Measurements from ENCODE around the gene MREG. TPM values are rescaled to one million over a fixed set of nuclear protein-coding genes. Genes with fewer than 3 reads are reported as not detected.

Gene MREG
- total and polyA plus RNA-seq, 2 experiments from 2014 or later: 19.4 to 25.3 TPM

GRCh38 chr2:215982465-215982875 lies 30.9 kb downstream of the MREG start (continued):
- TF ChIP-seq REST (IDR thresholded peaks at IDR 0.05; ENCODE audit: unreplicated experiment): no peak
- TF ChIP-seq EZH2phosphoT487 (IDR thresholded peaks at IDR 0.05; ENCODE audit: unreplicated experiment): no peak
- no peak for TF ChIP-seq EZH2 (IDR thresholded peaks at IDR 0.05; ENCODE audit: low read depth, unreplicated experiment)
- TF ChIP-seq STAT1 (IDR thresholded peaks at IDR 0.05; ENCODE audit: unreplicated experiment): no peak
- no peak for TF ChIP-seq ZNF114 (CRISPR knock-in tag; IDR thresholded peaks at IDR 0.05)
- TF ChIP-seq ZNF331 (CRISPR knock-in tag; IDR thresholded peaks at IDR 0.05; ENCODE audit: low read depth): no peak
- TF ChIP-seq NANOG (IDR thresholded peaks at IDR 0.05; ENCODE audit: borderline replicate concordance): no peak

GRCh38 chr2:215981115-215981514 lies 32.2 kb downstream of the MREG start:
- H3K4me2 ChIP-seq: no peak overlapping the region
- H3K36me3 ChIP-seq (ENCODE audit: insufficient read depth): 0 out of 2 replicates have a peak, but pooled peaks cover 4% of the 10 kb centered on the region
- H4K20me1 ChIP-seq (replicated peaks; ENCODE audit: insufficient read depth): peaks cover 20% of the 10 kb centered on the region
- H3K4me3 ChIP-seq: no peak overlapping the region
- H3K4me1 ChIP-seq (ENCODE audit: insufficient read depth): 0 out of 2 replicates have a peak, but pooled peaks cover 4% of the 10 kb centered on the region
- Mint-ChIP-seq H3K27me3 (ENCODE audit: insufficient read depth, low read depth, poor library complexity) (no peaks in the 10 kb centered on the region), H3K9me3 (peaks cover 19% of the 10 kb centered on the region), H3K27ac (no peak overlapping the region), H3K4me3 (no peak overlapping the region), H3K4me1 (no peaks in the 10 kb centered on the region), H3K36me3 (ENCODE audit: low read depth) (peaks cover 33% of the 10 kb centered on the region)
- H3K9me2 ChIP-seq (ENCODE audit: insufficient read depth): no peaks in the 10 kb centered on the region
- DNase-seq (ENCODE audit: low spot score) (no peak), ATAC-seq (no peak)
- no peaks in the 10 kb centered on the region for H3K27me3 ChIP-seq (ENCODE audit: insufficient read depth)
- H3F3A ChIP-seq (replicated peaks; ENCODE audit: low read depth): no peaks in the 10 kb centered on the region
- H3K27ac ChIP-seq (ENCODE audit: low read depth): no peak overlapping the region
- no peak overlapping the region for H2AFZ ChIP-seq
- peaks cover 63% of the 10 kb centered on the region for H3K79me2 ChIP-seq (replicated peaks; ENCODE audit: insufficient read depth)
- no peak for TF ChIP-seq REST (IDR thresholded peaks at IDR 0.05; ENCODE audit: unreplicated experiment)
- no peak for TF ChIP-seq ETS1 (IDR thresholded peaks at IDR 0.05)
- TF ChIP-seq POLR2AphosphoS5 (IDR thresholded peaks at IDR 0.05; ENCODE audit: low read depth): no peak
- TF ChIP-seq CREB1 (CRISPR knock-in tag; IDR thresholded peaks at IDR 0.05; ENCODE audit: low read depth): no peak
- no peak for TF ChIP-seq NANOG (IDR thresholded peaks at IDR 0.05; ENCODE audit: borderline replicate concordance)
- TF ChIP-seq ZNF331 (CRISPR knock-in tag; IDR thresholded peaks at IDR 0.05; ENCODE audit: low read depth): no peak
- no peak for TF ChIP-seq ZNF462 (CRISPR knock-in tag; IDR thresholded peaks at IDR 0.05)
- TF ChIP-seq EZH2phosphoT487 (IDR thresholded peaks at IDR 0.05; ENCODE audit: unreplicated experiment): no peak

Measured in GM23338 (cell line).